Lower lobe of right lung (tissue), 2 donors: ENCODE results near the gene SCAF11. TPM values are rescaled to one million over a fixed set of nuclear protein-coding genes. Genes with fewer than 3 reads are reported as not detected.
"Not testable (repeated sequence)": the region's sequence is repeated elsewhere in the genome, so short reads cannot be mapped to it uniquely, and the experiment has no call there.

Experiments
- ATAC-seq, 2 donors: fragments of 200-7000 bp; cut with Tn5 transposase; one replicate each; pipeline ENCODE4 v1.9.1; 2020 to 2022; ENCODE audit warnings: mild to moderate bottlenecking in 2 of 2, moderate library complexity in 2 of 2
- DNase-seq: peaks from one replicate; pipeline ENCODE4 v3.0.0-alpha.2; 2020
- H3K27ac ChIP-seq: fragments of 200-600 bp; one replicate; pipeline ENCODE4 v1.8.0; 2022
- H3K27me3 ChIP-seq: fragments of 200-600 bp; one replicate; pipeline ENCODE4 v1.8.0; 2022; ENCODE audit warnings: low read depth
- H3K36me3 ChIP-seq: fragments of 200-600 bp; one replicate; pipeline ENCODE4 v1.8.0; 2022; ENCODE audit warnings: mild to moderate bottlenecking
- H3K4me1 ChIP-seq: fragments of 200-600 bp; one replicate; pipeline ENCODE4 v1.8.0; 2022
- H3K4me3 ChIP-seq: fragments of 200-600 bp; one replicate; pipeline ENCODE4 v1.8.0; 2022; ENCODE audit warnings: mild to moderate bottlenecking
- H3K9me3 ChIP-seq: fragments of 200-600 bp; one replicate; pipeline ENCODE4 v1.8.0; 2022
- CTCF ChIP-seq: fragments of 200-600 bp; IDR thresholded peaks from one replicate; pipeline ENCODE4 v1.8.0; 2022; ENCODE audit warnings: antibody characterized with exemption, mild to moderate bottlenecking
- intact Hi-C: fragments of 100-400 bp; cut with DNase I; formaldehyde crosslinking; loops from one replicate; pipeline ENCODE4 v1.11.0; 2022
- long read RNA-seq: library from polyadenylated mRNA; unstranded; transcript quantifications from one replicate; pipeline ENCODE4 v2.0.0, GENCODE V29; 2021
- total RNA-seq: library from RNA; stranded (reverse); fragmentation: NEBNext Ultra II Directional; extraction: Animal tissue kit (Norgen Biotek cat#: 25700); gene quantifications from one replicate; pipeline ENCODE4 v1.2.1, GENCODE V29; 2021
- donor health status: DM: no; HTN: yes; CAD: no; lungs with severe emphysema.

SCAF11 gene
- total RNA-seq, result 129 TPM
- long read RNA-seq, full-length matches to known transcripts, result 10 of 120 reads
- long read RNA-seq, partial matches to known transcripts, result 82 of 120 reads
- long read RNA-seq, other reads (novel, unspliced or antisense), result 28 of 120 reads

- no peaks in the 10 kb centered on the region for H3K27me3 ChIP-seq
- peak; percentile 100 for DNase-seq
- peak; percentile 89 for TF ChIP-seq CTCF
- H3K4me3 ChIP-seq, result peak within 1 kb of the TSS; percentile 86
- H3K9me3 ChIP-seq, result no peaks in the 10 kb centered on the region
- peak; percentile 95 to 97 for ATAC-seq
- peak within 1 kb of the TSS; percentile 100 for H3K27ac ChIP-seq
- H3K36me3 ChIP-seq, result no peaks in the 10 kb centered on the region
- intact Hi-C loops, result no loop called here
- peaks cover 42% of the 10 kb centered on the region for H3K4me1 ChIP-seq
These were observed at the start of gene SCAF11 for GRCh38 chr12:45990468-45991283. Gene SCAF11, minus strand, starts transcription at chr12:45990574. Its CDS starts 26,407 bp downstream, at chr12:45964167.

- H3K4me1 ChIP-seq, H3K27ac ChIP-seq, ATAC-seq, intact Hi-C loops, DNase-seq, H3K9me3 ChIP-seq, H3K36me3 ChIP-seq, H3K27me3 ChIP-seq, H3K4me3 ChIP-seq: not testable (repeated sequence)
These were observed 46.7 kb upstream of the SCAF11 start for GRCh38 chr12:46037066-46037465.

GRCh38 chr12:46027172-46027571 lies 36.8 kb upstream of the SCAF11 start:
- intact Hi-C loops, result no loop called here
- Histone ChIP-seq H3K4me1 (no peaks in the 10 kb centered on the region), H3K4me3 (no peak overlapping the region), H3K27me3 (no peaks in the 10 kb centered on the region), H3K27ac (no peak overlapping the region), H3K36me3 (no peaks in the 10 kb centered on the region), H3K9me3 (peaks cover 34% of the 10 kb centered on the region)
- TF ChIP-seq CTCF, result no peak
- DNase-seq (no peak), ATAC-seq (no peak)

GRCh38 chr12:46024099-46024498 lies 33.7 kb upstream of the SCAF11 start:
- H3K9me3 ChIP-seq, result peaks cover 34% of the 10 kb centered on the region
- H3K27me3 ChIP-seq, result no peaks in the 10 kb centered on the region
- ATAC-seq (no peak), DNase-seq (no peak)
- no peaks in the 10 kb centered on the region for H3K4me1 ChIP-seq
- TF ChIP-seq CTCF, result no peak
- no peak overlapping the region for H3K4me3 ChIP-seq
- no peak overlapping the region for H3K27ac ChIP-seq
- intact Hi-C loops, result no loop called here
- no peaks in the 10 kb centered on the region for H3K36me3 ChIP-seq

- intact Hi-C loops, result no loop called here
- H3K36me3 ChIP-seq, result no peaks in the 10 kb centered on the region
- TF ChIP-seq CTCF, result no peak
- ATAC-seq, result no peak
- H3K27me3 ChIP-seq, result no peaks in the 10 kb centered on the region
- no peaks in the 10 kb centered on the region for H3K4me1 ChIP-seq
- H3K9me3 ChIP-seq, result peaks cover 15% of the 10 kb centered on the region
- no peak overlapping the region for H3K4me3 ChIP-seq
- no peak for DNase-seq
- no peak overlapping the region for H3K27ac ChIP-seq
These were observed 30.4 kb upstream of the SCAF11 start for GRCh38 chr12:46020768-46021167.

- H3K9me3 ChIP-seq, DNase-seq, ATAC-seq, H3K27me3 ChIP-seq, H3K4me3 ChIP-seq, H3K36me3 ChIP-seq, H3K27ac ChIP-seq, intact Hi-C loops, H3K4me1 ChIP-seq: not testable (repeated sequence)
These were observed 28.3 kb upstream of the SCAF11 start for GRCh38 chr12:46018712-46019111.

- H3K27me3 ChIP-seq, H3K27ac ChIP-seq, intact Hi-C loops, DNase-seq, H3K4me1 ChIP-seq, H3K9me3 ChIP-seq, H3K36me3 ChIP-seq, ATAC-seq, H3K4me3 ChIP-seq: not testable (repeated sequence)
These were observed 27.5 kb upstream of the SCAF11 start for GRCh38 chr12:46017866-46018375.
